ENCODE results near the gene PDCD1LG2.

The PDCD1LG2 gene

DNA sequence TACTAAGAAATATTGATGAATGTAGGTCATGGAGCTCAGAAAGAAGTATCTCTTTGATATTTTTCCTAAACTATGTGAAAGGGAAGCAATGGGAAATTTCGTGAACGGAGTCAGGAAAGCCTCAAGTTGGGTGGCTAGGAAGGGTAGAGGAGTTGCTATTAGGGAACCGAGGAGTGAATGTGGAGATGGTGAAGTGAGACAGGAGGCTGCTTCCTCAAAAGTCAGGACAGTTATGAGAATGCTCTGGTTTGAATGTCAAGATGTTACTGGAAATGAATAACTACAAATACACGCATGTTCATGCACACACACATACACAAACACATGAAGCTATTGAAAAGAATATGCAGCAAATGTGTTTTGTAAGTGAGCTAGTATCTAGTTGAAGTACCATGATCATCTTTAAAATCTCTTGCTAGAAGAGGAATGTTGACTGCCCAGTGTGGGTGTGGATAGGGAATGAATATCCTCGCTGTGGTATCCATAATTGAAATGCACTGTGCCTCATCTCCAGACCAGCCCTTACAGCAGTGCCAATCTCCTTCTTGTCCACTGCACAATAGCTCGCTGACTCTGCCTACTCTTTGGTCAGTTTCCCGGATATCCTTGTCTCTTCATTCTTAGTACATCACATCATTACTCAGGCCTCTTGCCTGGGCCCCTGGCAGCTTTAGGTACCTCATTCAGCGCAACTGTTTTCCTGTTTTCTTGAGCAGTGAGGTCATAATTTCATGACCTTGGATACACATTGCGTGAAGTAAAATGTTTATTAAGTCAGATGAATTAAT lies 21.9 kb upstream of the PDCD1LG2 start:
- TF ChIP-seq GATA2 (IDR thresholded peaks at IDR 0.05; ENCODE audit: low read depth, low read length) (no peak), GATA3 (IDR thresholded peaks at IDR 0.05; ENCODE audit: low read depth, low read length) (no peak)

DNA sequence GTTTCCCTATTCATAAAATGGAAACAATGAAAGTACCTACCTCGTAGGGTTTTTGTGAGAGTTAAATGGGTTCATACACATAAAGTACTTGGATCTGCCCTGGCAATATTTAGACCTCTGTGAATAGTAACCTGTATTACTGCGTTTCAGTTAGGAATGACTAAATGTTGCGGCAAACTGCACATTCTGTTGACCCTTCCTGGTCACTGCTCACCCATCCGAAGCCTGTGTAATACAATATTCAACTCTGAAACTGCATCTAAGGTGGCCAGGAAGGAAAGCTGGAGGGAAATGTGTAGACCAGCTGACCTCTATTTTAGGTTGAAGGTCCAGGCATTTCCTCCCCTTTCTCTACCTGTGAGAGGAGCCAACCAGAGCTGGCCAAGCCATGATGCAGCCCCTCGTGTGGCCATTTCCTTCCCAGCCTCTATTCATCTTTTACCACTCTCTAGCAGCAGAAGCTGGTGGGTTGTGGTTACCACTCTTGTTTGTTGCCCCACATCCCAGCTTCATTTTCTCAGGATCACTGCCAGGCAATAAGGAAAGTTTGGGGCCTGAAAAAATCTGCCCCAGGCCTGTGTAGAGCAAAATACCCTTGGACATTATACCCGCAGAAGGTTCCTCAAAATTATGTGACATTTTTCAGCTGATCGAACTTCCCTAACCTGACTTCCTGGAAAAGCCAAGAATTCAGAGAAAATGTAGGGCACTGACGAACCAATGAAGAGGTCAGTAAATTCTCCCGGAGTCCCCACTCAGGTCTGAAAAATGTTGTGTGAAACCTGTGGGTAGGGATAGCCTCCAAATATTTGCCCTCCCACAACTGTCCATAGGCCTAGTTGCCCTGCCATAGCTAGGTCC lies 20.5 kb upstream of the PDCD1LG2 start:
- TF ChIP-seq GATA2 (IDR thresholded peaks at IDR 0.05; ENCODE audit: low read depth, low read length) (no peak), GATA3 (IDR thresholded peaks at IDR 0.05; ENCODE audit: low read depth, low read length) (no peak)

DNA sequence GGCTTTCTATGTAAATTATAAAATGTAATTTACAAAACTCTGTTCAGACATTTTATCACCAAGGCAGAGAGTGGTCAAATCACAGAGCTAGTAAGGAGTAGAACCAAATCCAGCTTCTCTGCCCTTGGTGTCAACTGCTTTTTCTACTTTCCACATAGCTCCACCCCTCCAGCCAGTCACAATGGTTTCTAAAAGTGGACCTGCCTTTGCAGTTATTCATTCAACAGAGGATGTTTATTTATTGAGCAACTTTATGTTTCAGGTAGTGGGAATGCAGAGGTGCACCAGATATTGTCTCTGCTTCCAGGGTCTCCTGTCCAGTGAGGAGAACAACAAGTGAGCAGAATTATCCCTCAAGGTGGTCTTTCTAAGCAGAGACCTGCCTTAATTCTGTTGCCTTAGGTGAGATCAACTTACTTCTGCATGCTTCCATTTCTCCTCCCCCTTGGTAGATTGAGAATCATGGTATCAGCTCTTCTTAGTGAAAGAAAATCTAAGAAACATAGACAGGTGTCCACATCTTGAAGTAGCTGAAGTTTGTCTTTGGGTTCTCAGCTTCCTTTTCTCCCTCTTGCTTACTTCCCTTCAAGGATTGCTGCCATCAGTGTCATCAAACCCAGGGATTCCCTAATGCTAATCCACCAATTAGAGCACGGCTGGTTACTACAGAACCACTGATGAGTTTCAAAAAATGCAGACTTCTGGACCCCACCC lies 17.2 kb upstream of the PDCD1LG2 start:
- TF ChIP-seq GATA3 (IDR thresholded peaks at IDR 0.05; ENCODE audit: low read depth, low read length) (no peak), GATA2 (IDR thresholded peaks at IDR 0.05; ENCODE audit: low read depth, low read length) (no peak)

GRCh38 chr9:5493679-5494511 lies 16.4 kb upstream of the PDCD1LG2 start:
- TF ChIP-seq GATA3 (IDR thresholded peaks at IDR 0.05; ENCODE audit: low read depth, low read length), result no peak
- TF ChIP-seq GATA2 (IDR thresholded peaks at IDR 0.05; ENCODE audit: low read depth, low read length), result no peak

GRCh38 chr9:5499157-5499556 lies 11.2 kb upstream of the PDCD1LG2 start:
- TF ChIP-seq GATA3 (IDR thresholded peaks at IDR 0.05; ENCODE audit: low read depth, low read length) (no peak), GATA2 (IDR thresholded peaks at IDR 0.05; ENCODE audit: low read depth, low read length) (no peak)

DNA sequence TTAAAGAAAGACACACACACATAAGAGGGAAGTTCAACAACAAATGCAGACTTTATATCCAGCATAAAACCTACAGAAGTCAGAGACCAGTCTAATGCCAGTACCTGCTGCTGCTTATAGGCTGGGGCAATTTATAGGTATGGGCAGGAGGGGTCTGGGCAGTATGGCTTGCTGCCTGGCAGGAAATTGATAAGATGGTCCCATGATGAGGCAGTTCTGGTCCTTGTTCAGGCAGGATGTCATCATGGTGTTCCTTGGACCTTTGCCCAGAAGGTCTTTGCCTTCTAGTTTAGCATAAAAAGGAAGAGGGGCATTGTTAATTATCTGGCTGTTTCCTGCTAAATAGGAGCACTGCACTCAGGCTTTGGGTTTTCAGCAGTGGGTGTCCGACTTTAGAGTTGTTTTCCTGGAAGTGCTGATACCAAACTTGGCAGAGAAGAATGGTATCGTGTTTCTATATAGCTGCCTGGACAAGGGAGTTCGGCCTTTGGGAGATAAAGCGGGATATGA lies 10.4 kb upstream of the PDCD1LG2 start:
- TF ChIP-seq GATA3 (IDR thresholded peaks at IDR 0.05; ENCODE audit: low read depth, low read length) (no peak), GATA2 (IDR thresholded peaks at IDR 0.05; ENCODE audit: low read depth, low read length) (no peak)

DNA sequence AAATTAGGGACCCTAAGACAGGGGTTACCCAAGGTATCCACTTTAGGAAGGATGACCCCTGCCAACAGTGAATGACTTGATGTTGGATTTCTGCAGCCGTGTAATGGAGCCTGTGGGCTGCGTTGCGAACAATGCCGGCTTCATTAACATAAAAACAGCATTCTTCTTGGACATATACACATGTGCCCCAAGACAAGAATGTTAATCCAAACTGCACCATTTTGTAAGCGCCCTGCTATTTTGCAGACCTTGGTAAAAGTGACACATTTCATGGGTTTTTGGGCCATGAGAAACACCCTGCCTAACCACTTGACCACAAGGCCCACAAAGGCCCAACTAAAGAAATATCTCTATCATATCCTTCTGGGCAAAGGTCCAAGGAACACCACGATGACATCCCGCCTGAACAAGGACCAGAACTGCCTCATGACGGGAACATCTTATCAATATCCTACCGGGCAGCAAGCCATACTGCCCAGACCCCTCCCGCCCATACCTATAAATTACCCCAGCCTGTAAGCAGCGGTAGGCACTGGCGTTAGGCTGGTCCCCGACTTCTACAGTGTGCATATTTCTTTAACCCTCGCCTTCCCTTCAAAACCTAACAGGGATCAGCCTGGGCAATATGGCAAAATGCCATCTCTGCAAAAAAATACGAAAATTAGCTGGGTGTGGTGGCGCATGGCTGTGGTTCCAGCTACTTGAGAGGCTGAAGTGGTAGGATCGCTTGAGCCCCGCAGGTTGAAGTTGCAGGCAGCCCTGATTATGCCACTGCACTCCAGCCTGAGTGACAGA lies 9.7 kb upstream of the PDCD1LG2 start:
- TF ChIP-seq GATA2 (IDR thresholded peaks at IDR 0.05; ENCODE audit: low read depth, low read length) (no peak), GATA3 (IDR thresholded peaks at IDR 0.05; ENCODE audit: low read depth, low read length) (no peak)

- no peak for TF ChIP-seq GATA3 (IDR thresholded peaks at IDR 0.05; ENCODE audit: low read depth, low read length)
- no peak for TF ChIP-seq GATA2 (IDR thresholded peaks at IDR 0.05; ENCODE audit: low read depth, low read length)
Measured at GRCh38 chr9:5502553-5502952, 7.8 kb upstream of the PDCD1LG2 start.

DNA sequence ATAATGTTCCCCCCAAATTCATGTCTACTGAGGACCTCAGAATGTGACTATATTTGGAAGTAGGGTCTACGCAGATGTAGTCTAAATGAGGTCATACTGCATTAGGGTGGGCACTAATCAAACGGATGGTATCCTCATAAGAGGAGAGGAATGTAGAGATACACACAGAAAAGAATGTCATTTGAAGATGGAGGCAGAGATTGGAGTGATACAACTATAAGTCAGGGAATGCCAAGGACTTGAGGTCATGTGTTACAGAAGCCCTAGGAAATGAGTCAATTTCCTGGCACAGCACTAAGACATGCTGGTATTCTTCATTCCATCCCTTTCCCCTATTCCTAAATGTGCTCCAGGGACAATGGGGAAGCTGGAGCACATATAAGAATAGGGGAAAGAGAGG lies 758 bp upstream of the PDCD1LG2 start:
- TF ChIP-seq GATA3 (IDR thresholded peaks at IDR 0.05; ENCODE audit: low read depth, low read length), result no peak
- TF ChIP-seq GATA2 (IDR thresholded peaks at IDR 0.05; ENCODE audit: low read depth, low read length), result no peak

DNA sequence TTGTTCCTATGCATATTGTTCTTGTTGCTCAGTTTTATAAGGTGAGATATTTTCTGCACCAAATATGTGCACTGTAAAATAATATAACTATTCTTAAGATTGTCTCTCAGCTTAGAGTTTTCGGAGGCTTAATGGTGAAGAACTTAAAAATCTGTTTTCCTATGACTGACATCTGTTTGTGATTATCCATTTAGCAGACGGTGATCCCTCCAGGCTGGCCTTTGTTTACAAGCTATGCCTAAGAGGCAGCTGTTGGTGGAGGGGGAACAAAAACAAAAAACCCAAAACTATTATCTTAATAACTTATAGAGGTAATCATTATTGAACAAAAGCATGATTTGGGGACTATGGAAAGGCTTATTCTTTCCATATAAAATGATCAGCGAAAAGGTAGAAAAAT lies 658 bp downstream of the PDCD1LG2 start:
- TF ChIP-seq GATA2 (IDR thresholded peaks at IDR 0.05; ENCODE audit: low read depth, low read length), result no peak
- no peak for TF ChIP-seq GATA3 (IDR thresholded peaks at IDR 0.05; ENCODE audit: low read depth, low read length)

- no peak for TF ChIP-seq GATA2 (IDR thresholded peaks at IDR 0.05; ENCODE audit: low read depth, low read length)
- no peak for TF ChIP-seq GATA3 (IDR thresholded peaks at IDR 0.05; ENCODE audit: low read depth, low read length)
Measured at GRCh38 chr9:5511476-5511875, 1.1 kb downstream of the PDCD1LG2 start.

DNA sequence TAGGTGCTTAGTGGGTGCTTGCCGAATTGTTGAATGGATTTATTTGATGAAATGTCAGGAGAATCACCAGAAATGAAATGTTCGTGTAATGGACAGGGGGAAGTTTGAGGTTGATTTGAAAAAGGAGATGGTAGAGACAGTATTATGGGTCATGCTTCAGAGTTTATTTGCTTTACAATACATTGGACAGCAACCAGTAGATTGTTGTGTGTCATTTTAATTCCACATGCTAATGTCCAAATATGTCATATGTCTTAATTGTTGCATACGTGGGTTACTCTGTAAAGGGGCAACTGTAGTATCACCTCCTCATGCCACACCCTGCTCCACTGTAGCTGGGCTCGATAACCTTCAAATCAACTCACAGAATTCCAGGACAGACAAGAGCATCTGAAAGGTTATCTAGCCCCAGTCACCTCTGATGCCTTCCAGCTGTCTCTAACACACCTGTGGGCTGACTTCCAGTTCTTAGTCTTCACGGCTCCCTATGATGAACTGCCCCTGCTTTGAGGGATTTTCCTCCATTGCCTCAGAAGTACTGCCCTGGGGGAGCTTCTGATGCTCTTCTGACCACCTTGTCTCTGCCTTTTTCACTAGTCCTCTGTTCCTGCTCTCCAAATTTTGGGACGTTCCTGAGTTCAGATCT lies 1.7 kb downstream of the PDCD1LG2 start:
- no peak for TF ChIP-seq GATA2 (IDR thresholded peaks at IDR 0.05; ENCODE audit: low read depth, low read length)
- no peak for TF ChIP-seq GATA3 (IDR thresholded peaks at IDR 0.05; ENCODE audit: low read depth, low read length)

All from SH-SY5Y (cell line).